GM12872 (cell line): Measurements from ENCODE around the gene OBI1.

Experiments
- TF ChIP-seq, protein P1 (sequence below): IDR thresholded peaks from 3 replicates; pipeline ENCODE4 v1.5.1; 2011; ENCODE audit warnings: low read depth, mild to moderate bottlenecking, low read length, moderate library complexity; ENCODE audit not compliant: insufficient read depth

Gene OBI1

DNA sequence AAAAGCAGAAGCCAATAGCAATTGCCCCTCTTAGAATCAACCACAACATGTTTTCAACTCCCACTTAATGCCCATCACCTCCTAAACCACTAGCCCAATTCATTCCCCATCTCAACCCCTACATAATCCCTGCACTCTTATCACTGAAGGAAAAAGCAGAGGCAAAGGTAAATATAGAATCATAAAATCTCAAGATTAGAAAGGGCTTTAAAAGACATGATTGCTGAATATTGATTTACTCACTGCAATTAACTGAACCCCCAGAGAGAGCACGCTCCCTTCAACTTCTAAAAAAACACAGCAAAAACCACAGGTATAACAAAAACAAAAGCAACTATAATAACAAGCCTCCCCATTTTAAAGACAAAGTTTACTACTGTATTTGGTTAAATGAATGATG lies 40.5 kb downstream of the OBI1 start:
- TF ChIP-seq, protein P1, sequence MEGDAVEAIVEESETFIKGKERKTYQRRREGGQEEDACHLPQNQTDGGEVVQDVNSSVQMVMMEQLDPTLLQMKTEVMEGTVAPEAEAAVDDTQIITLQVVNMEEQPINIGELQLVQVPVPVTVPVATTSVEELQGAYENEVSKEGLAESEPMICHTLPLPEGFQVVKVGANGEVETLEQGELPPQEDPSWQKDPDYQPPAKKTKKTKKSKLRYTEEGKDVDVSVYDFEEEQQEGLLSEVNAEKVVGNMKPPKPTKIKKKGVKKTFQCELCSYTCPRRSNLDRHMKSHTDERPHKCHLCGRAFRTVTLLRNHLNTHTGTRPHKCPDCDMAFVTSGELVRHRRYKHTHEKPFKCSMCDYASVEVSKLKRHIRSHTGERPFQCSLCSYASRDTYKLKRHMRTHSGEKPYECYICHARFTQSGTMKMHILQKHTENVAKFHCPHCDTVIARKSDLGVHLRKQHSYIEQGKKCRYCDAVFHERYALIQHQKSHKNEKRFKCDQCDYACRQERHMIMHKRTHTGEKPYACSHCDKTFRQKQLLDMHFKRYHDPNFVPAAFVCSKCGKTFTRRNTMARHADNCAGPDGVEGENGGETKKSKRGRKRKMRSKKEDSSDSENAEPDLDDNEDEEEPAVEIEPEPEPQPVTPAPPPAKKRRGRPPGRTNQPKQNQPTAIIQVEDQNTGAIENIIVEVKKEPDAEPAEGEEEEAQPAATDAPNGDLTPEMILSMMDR: no peak

- TF ChIP-seq, protein P1: no peak
Measured at GRCh38 chr13:78611040-78611439, 47.9 kb downstream of the OBI1 start.

- TF ChIP-seq, protein P1: no peak
Measured at GRCh38 chr13:78610381-78610883, 48.5 kb downstream of the OBI1 start.

DNA sequence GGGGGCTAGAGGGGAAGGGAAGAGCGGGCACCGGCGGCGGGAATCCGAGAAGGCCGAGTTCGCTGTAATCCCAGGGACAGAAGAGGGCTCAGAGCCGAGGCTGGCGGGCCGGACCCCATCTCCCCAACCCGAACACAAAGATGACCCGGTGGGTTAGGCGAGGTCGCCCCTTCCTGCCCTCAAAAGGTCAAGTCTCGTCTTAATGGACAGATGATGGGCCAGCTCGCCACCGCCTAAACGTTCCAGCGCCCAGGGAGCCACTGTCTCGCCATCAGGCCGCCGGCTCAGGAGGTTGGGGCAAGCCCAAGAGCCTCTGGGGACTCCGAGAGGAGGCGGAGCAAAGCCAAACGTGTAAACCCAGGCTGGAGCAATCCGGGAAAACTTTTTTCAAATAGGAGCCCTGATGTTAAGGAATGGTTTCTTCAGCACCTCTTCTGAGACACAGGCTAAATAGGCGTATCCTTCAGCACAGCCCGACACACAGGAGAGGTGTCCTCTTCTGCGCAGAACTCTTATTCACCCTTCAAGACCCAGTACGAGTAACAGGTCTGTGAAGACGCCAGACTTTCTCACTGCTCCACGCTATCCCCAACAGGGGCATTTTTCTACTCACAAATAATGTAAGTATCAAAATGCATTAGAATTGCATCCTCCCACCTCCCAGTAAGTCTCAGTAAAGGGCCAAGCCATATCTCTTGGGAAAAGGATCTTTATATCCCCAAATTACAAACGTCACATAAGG lies 49.3 kb downstream of the OBI1 start:
- TF ChIP-seq, protein P1: no peak

DNA sequence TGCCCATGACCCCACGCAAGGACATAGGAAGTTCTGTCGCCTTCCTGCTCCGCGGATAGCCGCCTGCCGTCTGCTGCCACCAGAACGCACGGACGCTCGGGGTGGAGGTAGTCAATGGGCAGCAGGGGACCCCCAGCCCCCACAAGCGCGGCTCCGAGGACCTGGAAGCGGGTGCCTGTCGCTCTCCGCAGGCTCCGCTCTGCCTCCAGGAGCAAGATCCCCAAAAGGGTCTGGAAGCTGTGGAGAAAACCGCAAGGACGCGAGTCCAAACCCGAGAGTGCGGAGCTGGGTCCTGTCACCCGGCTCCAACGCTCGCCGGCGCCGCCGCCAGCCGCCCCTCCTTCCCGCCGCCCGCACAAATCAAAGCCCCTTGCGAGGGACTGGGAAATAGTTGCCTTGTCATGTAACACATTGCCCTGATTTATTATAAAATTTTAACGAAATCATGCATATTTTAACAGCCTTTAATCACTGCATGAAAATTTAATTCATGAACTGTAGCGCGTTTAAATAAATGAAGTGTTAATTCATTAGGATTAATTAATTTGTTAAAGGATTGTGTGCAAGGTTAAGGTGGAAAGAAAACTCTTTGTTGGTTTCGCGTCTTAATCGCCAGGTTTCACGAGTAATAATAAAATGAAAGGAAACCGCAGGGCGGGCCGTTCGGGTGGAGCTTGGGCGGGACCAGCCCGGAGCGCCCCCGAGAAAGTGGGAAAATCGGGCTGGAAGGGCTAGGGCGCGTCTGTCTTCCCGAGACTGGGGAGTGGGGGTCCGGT lies 50.1 kb downstream of the OBI1 start:
- TF ChIP-seq, protein P1: no peak

GRCh38 chr13:78608252-78608687 lies 50.7 kb downstream of the OBI1 start:
- TF ChIP-seq, protein P1: no peak
